Measurements from ENCODE around the gene CCDC158.
"Not testable (repeated sequence)": the region's sequence is repeated elsewhere in the genome, so short reads cannot be mapped to it uniquely, and the experiment has no call there.

Gene CCDC158

DNA sequence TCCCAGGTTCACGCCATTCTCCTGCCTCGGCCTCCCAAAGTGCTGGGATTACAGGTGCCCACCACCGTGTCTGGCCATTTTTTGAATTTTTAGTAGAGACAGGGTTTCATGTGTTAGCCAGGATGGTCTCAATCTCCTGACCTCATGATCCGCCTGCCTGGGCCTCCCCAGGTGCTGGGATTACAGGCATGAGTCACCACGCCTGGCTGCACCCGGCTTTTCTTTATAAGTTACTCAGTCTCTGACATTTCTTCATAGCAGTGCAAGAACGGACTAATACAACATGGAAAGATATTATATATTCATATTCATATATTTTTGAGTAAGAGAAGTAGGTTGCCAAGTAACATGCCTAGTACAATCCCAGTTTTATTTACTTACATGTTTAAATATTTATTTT, 36.9 kb upstream of the CCDC158 start:
- Histone ChIP-seq H3K36me3 (ENCODE audit: insufficient read depth, insufficient read length, low read length) (no peaks in the 10 kb centered on the region), H3K27me3 (ENCODE audit: insufficient read depth, insufficient read length) (no peaks in the 10 kb centered on the region), H3K9me3 (ENCODE audit: insufficient read depth, low read length) (peaks cover 9% of the 10 kb centered on the region), H3K9ac (ENCODE audit: insufficient read length, low read depth) (no peak overlapping the region), H3K4me3 (ENCODE audit: insufficient read length, low read depth) (no peak overlapping the region), H3K4me1 (ENCODE audit: insufficient read depth, insufficient read length) (peaks cover 2% of the 10 kb centered on the region)
- TF ChIP-seq SUZ12 (IDR thresholded peaks at IDR 0.05; ENCODE audit: extremely low read depth, insufficient read depth, insufficient read length) (no peak), ZNF274 (IDR thresholded peaks at IDR 0.05; ENCODE audit: low read depth, low read length) (no peak), YY1 (IDR thresholded peaks at IDR 0.05; ENCODE audit: insufficient read depth, insufficient read length) (no peak)
- DNase-seq (ENCODE audit: low read depth, low spot score): no peak

DNA sequence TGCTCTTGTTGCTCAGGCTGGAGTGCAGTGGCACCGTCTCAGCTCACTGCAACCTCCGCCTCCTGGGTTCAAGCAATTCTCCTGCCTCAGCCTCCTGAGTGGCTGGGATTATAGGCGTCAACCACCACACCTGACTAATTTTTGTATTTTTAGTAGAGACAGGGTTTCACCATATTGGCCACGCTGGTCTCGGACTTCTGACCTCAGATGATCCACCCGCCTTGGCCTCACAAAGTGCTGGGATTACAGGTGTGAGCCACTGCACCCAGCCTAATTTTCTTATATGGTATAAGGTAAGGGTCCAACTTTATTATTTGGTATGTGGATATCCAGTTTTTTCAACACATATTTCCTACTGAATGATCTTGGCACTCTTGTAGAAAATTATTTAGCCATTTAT, 33.1 kb upstream of the CCDC158 start:
- not testable (repeated sequence) for H3K36me3 ChIP-seq (ENCODE audit: insufficient read depth, insufficient read length, low read length); H3K4me3 ChIP-seq (ENCODE audit: insufficient read length, low read depth); H3K9ac ChIP-seq (ENCODE audit: insufficient read length, low read depth); H3K27me3 ChIP-seq (ENCODE audit: insufficient read depth, insufficient read length); DNase-seq (ENCODE audit: low read depth, low spot score); H3K4me1 ChIP-seq (ENCODE audit: insufficient read depth, insufficient read length); H3K9me3 ChIP-seq (ENCODE audit: insufficient read depth, low read length)

DNA sequence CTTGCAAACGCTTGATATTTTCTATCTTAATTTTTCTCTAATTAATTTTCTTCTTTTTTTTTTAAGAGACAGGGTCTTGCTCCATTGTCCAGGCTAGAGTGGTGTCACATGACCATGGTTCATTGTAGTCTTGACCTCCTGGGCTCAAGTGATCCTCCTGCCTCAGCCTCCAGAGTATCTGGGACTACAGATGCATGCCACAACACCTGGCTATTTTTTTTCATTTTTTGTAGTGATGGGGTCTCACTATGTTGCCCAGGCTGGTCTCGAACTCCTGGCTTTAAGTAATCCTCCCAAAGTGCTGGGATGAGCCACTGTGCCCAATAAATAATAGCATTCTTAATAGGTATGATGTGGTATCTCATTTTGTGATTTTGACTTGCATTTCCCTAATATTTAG, 32.3 kb upstream of the CCDC158 start:
- H3K4me1 ChIP-seq (ENCODE audit: insufficient read depth, insufficient read length): no peaks in the 10 kb centered on the region
- TF ChIP-seq YY1 (IDR thresholded peaks at IDR 0.05; ENCODE audit: insufficient read depth, insufficient read length): no peak
- TF ChIP-seq ZNF274 (IDR thresholded peaks at IDR 0.05; ENCODE audit: low read depth, low read length): no peak
- no peak for TF ChIP-seq SUZ12 (IDR thresholded peaks at IDR 0.05; ENCODE audit: extremely low read depth, insufficient read depth, insufficient read length)
- H3K9me3 ChIP-seq (ENCODE audit: insufficient read depth, low read length): no peaks in the 10 kb centered on the region
- H3K27me3 ChIP-seq (ENCODE audit: insufficient read depth, insufficient read length): no peaks in the 10 kb centered on the region
- H3K4me3 ChIP-seq (ENCODE audit: insufficient read length, low read depth): no peak overlapping the region
- H3K36me3 ChIP-seq (ENCODE audit: insufficient read depth, insufficient read length, low read length): no peaks in the 10 kb centered on the region
- DNase-seq (ENCODE audit: low read depth, low spot score): no peak
- H3K9ac ChIP-seq (ENCODE audit: insufficient read length, low read depth): no peak overlapping the region

DNA sequence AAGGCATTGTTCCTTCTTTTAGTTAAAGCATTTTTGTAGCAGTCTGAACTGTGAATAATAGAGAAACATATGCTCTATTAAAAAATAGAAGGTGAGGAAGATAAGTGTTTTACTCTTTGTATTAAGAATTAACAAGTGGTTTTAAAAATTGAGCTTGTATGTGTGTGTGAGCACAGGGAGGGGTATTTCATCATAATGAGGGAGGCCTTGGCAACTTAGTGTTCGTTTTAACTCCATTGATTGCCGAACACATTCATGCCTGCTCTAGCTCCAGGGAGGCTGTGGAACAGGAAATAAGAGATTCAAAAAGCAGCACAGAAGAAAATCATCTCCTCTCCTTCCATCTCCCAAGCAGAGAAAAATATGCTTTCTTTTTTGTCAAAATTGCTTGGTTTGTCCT, 28.9 kb upstream of the CCDC158 start:
- no peak for DNase-seq (ENCODE audit: low read depth, low spot score)
- Histone ChIP-seq H3K36me3 (ENCODE audit: insufficient read depth, insufficient read length, low read length) (no peaks in the 10 kb centered on the region), H3K4me1 (ENCODE audit: insufficient read depth, insufficient read length) (no peaks in the 10 kb centered on the region), H3K4me3 (ENCODE audit: insufficient read length, low read depth) (no peak overlapping the region), H3K9ac (ENCODE audit: insufficient read length, low read depth) (no peak overlapping the region), H3K9me3 (ENCODE audit: insufficient read depth, low read length) (no peaks in the 10 kb centered on the region), H3K27me3 (ENCODE audit: insufficient read depth, insufficient read length) (no peaks in the 10 kb centered on the region)
- TF ChIP-seq YY1 (IDR thresholded peaks at IDR 0.05; ENCODE audit: insufficient read depth, insufficient read length) (no peak), ZNF274 (IDR thresholded peaks at IDR 0.05; ENCODE audit: low read depth, low read length) (no peak), SUZ12 (IDR thresholded peaks at IDR 0.05; ENCODE audit: extremely low read depth, insufficient read depth, insufficient read length) (no peak)

DNA sequence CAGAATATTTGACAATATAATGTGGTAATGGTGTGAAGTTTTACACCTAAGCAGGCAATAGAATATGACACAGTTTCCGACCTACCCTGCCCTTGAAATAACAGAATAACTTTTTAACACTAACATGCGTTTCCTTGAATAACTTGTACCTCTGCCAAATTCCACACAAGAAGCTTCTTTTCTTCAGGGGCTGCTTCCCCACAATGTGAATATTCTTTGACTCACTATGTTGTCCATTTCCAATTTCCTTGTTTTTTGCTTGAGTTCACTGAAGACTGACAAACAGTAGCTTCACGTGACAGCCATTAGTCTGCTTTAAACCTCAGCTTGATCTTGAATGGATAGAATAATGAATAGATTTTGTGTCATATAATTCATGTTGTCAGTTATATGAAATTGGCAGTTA, 28.4 kb upstream of the CCDC158 start:
- H3K9me3 ChIP-seq (ENCODE audit: insufficient read depth, low read length): no peaks in the 10 kb centered on the region
- H3K27me3 ChIP-seq (ENCODE audit: insufficient read depth, insufficient read length): no peaks in the 10 kb centered on the region
- H3K9ac ChIP-seq (ENCODE audit: insufficient read length, low read depth): no peak overlapping the region
- no peak overlapping the region for H3K4me3 ChIP-seq (ENCODE audit: insufficient read length, low read depth)
- no peaks in the 10 kb centered on the region for H3K4me1 ChIP-seq (ENCODE audit: insufficient read depth, insufficient read length)
- H3K36me3 ChIP-seq (ENCODE audit: insufficient read depth, insufficient read length, low read length): no peaks in the 10 kb centered on the region
- DNase-seq (ENCODE audit: low read depth, low spot score): no peak
- TF ChIP-seq YY1 (IDR thresholded peaks at IDR 0.05; ENCODE audit: insufficient read depth, insufficient read length) (no peak), SUZ12 (IDR thresholded peaks at IDR 0.05; ENCODE audit: extremely low read depth, insufficient read depth, insufficient read length) (no peak), ZNF274 (IDR thresholded peaks at IDR 0.05; ENCODE audit: low read depth, low read length) (no peak)

DNA sequence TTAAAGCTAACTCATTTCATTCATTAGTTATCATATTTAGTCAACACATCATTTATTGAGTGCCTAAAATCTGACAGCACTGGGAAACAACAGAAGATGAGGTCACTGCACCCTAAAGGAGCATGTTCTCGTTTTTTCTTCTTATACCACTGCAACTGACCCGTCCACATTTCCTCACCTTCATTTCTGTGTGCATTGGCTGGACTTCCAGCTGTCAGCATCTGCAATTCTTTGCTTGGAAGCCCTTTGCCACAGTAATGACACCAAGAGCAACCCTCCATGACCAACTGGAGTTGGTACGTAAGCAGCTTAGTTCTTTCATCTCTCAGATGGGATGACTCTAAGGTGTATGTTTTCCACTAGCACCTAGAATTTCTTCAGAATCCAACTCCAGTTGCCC, 27.3 kb upstream of the CCDC158 start:
- Histone ChIP-seq H3K9ac (ENCODE audit: insufficient read length, low read depth) (no peak overlapping the region), H3K9me3 (ENCODE audit: insufficient read depth, low read length) (no peaks in the 10 kb centered on the region), H3K27me3 (ENCODE audit: insufficient read depth, insufficient read length) (no peaks in the 10 kb centered on the region), H3K4me1 (ENCODE audit: insufficient read depth, insufficient read length) (no peaks in the 10 kb centered on the region), H3K36me3 (ENCODE audit: insufficient read depth, insufficient read length, low read length) (no peaks in the 10 kb centered on the region), H3K4me3 (ENCODE audit: insufficient read length, low read depth) (no peak overlapping the region)
- DNase-seq (ENCODE audit: low read depth, low spot score): no peak
- no peak for TF ChIP-seq YY1 (IDR thresholded peaks at IDR 0.05; ENCODE audit: insufficient read depth, insufficient read length)
- no peak for TF ChIP-seq SUZ12 (IDR thresholded peaks at IDR 0.05; ENCODE audit: extremely low read depth, insufficient read depth, insufficient read length)
- no peak for TF ChIP-seq ZNF274 (IDR thresholded peaks at IDR 0.05; ENCODE audit: low read depth, low read length)

DNA sequence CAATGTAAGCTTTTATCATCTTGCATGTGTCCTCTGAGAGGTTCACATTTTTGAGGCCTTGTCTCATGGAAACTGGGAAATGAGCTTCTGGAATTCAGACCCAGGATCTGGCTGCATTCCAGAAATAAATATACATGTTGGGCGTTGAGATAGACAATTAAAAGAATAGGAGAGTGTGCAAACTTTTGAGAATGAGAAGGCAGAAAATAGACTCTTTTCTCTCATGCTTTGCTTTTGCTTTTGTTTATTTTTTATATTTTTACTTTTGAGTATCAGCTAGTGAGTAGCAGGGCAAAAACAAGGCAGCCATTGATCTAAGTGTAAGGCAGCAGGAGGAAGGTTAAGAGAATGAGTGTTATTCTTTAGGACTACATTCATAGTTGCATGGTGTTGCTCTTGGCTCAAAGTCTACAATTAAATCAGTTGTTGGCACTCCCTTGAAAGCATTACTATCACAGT, 26.5 kb upstream of the CCDC158 start:
- no peak overlapping the region for H3K4me3 ChIP-seq (ENCODE audit: insufficient read length, low read depth)
- no peaks in the 10 kb centered on the region for H3K36me3 ChIP-seq (ENCODE audit: insufficient read depth, insufficient read length, low read length)
- TF ChIP-seq YY1 (IDR thresholded peaks at IDR 0.05; ENCODE audit: insufficient read depth, insufficient read length) (no peak), SUZ12 (IDR thresholded peaks at IDR 0.05; ENCODE audit: extremely low read depth, insufficient read depth, insufficient read length) (no peak), ZNF274 (IDR thresholded peaks at IDR 0.05; ENCODE audit: low read depth, low read length) (no peak)
- no peaks in the 10 kb centered on the region for H3K9me3 ChIP-seq (ENCODE audit: insufficient read depth, low read length)
- H3K27me3 ChIP-seq (ENCODE audit: insufficient read depth, insufficient read length): no peaks in the 10 kb centered on the region
- no peak for DNase-seq (ENCODE audit: low read depth, low spot score)
- peaks cover 2% of the 10 kb centered on the region for H3K4me1 ChIP-seq (ENCODE audit: insufficient read depth, insufficient read length)
- H3K9ac ChIP-seq (ENCODE audit: insufficient read length, low read depth): no peak overlapping the region

DNA sequence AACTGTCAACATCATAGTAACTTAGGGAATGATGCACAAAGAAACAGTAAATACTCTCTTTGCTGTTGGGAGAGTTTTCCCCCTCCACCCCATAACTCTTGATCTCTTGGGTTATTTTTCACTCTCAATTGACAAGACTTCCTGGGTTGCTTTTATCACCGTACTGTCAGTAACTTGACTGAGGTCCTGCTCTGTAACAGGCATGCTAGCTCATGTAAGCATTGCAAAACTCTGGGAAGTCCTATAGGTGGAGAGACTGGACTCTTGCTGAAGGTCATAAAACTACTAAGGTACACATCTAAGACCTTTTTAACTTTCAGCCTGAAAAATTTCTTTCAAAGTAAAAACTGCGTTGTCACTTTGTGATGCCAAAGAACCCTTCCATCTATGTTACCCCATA, 25.0 kb upstream of the CCDC158 start:
- Histone ChIP-seq H3K9me3 (ENCODE audit: insufficient read depth, low read length) (no peaks in the 10 kb centered on the region), H3K9ac (ENCODE audit: insufficient read length, low read depth) (no peak overlapping the region), H3K4me3 (ENCODE audit: insufficient read length, low read depth) (no peak overlapping the region), H3K36me3 (ENCODE audit: insufficient read depth, insufficient read length, low read length) (no peaks in the 10 kb centered on the region), H3K27me3 (ENCODE audit: insufficient read depth, insufficient read length) (no peaks in the 10 kb centered on the region), H3K4me1 (ENCODE audit: insufficient read depth, insufficient read length) (peaks cover 2% of the 10 kb centered on the region)
- TF ChIP-seq ZNF274 (IDR thresholded peaks at IDR 0.05; ENCODE audit: low read depth, low read length): no peak
- no peak for TF ChIP-seq YY1 (IDR thresholded peaks at IDR 0.05; ENCODE audit: insufficient read depth, insufficient read length)
- TF ChIP-seq SUZ12 (IDR thresholded peaks at IDR 0.05; ENCODE audit: extremely low read depth, insufficient read depth, insufficient read length): no peak
- DNase-seq (ENCODE audit: low read depth, low spot score): no peak
